NCI-H2227 (cell line): ENCODE results near the gene KLHL2.
"Not testable (repeated sequence)": the region's sequence is repeated elsewhere in the genome, so short reads cannot be mapped to it uniquely, and the experiment has no call there.

Source experiments
- DNase-seq: peaks from one replicate; lab custom pipeline; 2025; ENCODE audit not compliant: unreplicated experiment; lab: John Stamatoyannopoulos, UW

KLHL2 gene

GRCh38 chr4:165232623-165233433, 25.5 kb downstream of the KLHL2 start:
- not testable (repeated sequence) for DNase-seq

DNA sequence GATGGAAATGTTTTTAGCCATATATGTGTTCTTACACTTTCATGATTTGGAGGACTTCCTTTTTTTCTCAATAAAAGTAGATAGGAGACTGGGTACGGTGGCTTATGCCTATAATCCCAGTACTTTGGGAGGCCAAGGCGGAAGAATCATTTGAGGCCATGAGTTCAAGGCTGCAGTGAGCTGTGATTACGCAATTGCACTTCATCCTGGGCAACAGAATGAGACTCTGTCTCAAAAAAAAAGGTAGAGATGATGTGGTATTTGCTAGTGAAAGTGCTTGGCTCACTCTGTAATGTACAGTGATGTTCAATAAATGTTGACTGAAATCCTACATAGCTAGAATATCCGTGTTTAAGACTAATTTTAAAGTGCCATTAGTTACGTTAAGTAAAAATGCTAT, 27.4 kb downstream of the KLHL2 start:
- no peak for DNase-seq

- DNase-seq, result not testable (repeated sequence)
These were observed 29.5 kb downstream of the KLHL2 start for GRCh38 chr4:165236852-165237251.

DNA sequence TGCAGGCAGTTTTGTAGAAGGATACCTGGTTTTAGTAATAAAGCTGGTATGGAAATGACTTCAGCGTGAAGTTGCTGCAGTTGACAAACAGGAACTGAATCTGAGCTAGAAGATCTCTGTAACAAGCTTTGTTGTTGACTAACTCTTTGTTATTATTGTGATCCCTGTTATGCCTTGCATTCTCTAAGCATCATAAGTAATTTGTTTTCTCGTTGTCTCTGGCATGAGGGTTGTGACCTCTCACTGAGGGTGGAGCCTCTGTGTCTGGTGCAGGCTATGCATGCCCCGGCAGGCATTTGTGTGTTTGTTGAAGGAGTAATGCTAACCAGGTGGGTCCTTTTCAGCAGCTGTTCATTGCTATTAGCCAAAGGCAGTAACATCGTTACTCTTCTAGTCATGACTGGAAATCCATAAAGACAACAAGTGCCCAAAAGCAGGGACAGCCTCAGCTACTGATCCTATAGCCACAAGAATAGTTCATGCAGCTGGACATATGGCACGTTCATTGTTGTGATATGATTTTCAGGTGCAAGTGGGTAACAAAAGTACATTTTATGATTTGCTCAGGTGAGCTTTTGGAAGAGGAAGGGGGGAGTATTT, 30.8 kb downstream of the KLHL2 start:
- DNase-seq, result not testable (repeated sequence)

GRCh38 chr4:165240761-165241160, 33.4 kb downstream of the KLHL2 start:
- not testable (repeated sequence) for DNase-seq

GRCh38 chr4:165244148-165244547, 36.8 kb downstream of the KLHL2 start:
- not testable (repeated sequence) for DNase-seq

DNA sequence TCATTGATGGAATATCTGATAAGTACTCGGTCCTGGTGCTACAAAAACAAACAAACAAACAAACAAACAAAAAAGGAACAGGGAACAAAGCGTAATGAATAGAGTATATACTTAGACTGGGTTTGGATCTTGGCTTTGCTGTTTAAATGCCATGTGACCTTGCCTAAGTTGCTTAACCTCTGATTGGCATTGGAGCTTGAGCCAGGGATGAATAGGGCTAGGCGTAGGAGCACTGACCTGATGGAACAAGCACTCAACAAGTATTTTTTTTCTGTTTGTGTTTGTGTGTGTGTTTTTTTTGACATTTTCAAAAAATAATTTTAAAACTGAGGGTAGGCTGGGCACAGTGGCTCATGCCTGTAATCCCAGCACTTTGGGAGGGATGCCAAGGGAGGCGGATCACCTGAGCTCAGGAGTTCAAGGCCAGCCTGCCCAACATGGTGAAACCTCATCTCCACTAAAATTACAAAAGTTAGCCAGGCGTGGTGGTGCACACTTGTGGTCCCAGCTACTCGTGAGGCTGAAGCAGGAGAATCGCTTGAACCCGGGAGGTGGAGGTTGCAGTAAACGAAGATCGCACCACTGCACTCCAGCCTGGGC, 37.3 kb downstream of the KLHL2 start:
- not testable (repeated sequence) for DNase-seq

GRCh38 chr4:165248102-165248501, 40.7 kb downstream of the KLHL2 start:
- no peak for DNase-seq

GRCh38 chr4:165248904-165249303, 41.5 kb downstream of the KLHL2 start:
- DNase-seq, result not testable (repeated sequence)

GRCh38 chr4:165254771-165255170, 47.4 kb downstream of the KLHL2 start:
- DNase-seq, result not testable (repeated sequence)

GRCh38 chr4:165255439-165255838, 48.1 kb downstream of the KLHL2 start:
- DNase-seq, result not testable (repeated sequence)

GRCh38 chr4:165256074-165256659, 48.8 kb downstream of the KLHL2 start:
- DNase-seq, result not testable (repeated sequence)

DNA sequence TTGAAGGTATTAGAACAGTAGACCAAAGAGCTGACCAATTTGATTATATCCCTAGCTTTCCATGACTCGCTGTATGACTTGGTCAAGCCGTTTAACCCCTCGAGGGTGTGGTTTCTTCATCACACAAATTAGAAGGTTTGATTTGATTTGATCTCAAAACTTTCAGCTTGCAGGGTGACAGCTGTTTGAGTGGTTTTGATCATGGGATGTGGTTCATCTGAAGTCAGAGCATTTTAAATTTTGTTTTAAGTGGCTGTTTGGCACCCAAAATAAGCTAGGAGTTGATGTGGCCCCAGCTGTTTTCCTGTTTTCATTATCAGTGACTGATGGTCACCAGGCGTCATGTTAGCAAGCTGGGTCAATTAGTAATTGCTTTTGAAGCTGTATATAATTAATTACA, 52.4 kb downstream of the KLHL2 start:
- DNase-seq, result not testable (repeated sequence)

DNA sequence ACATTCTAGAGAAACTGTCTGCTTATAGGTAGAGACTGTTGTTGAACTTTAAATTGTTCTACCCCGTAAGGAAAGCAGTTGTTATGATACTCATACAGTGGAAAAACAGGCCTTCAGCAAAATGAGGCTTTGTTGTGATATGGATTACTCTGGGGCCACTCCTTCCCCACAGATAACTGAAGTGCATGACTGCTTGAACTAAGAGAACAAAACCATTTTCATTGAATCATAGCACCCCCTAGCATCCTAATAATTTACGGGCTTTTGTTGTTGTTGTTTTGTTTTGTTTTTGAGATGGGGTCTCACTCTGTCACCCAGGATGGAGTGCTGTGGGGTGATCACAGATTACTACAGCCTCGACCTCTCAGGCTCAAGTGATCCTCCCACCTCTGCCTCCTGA, 54.9 kb downstream of the KLHL2 start:
- not testable (repeated sequence) for DNase-seq

- DNase-seq, result not testable (repeated sequence)
These were observed 56.1 kb downstream of the KLHL2 start for GRCh38 chr4:165263466-165263865.

GRCh38 chr4:165269931-165270330, 62.6 kb downstream of the KLHL2 start:
- DNase-seq, result not testable (repeated sequence)

- not testable (repeated sequence) for DNase-seq
These were observed 66.1 kb downstream of the KLHL2 start for GRCh38 chr4:165273443-165273842.

DNA sequence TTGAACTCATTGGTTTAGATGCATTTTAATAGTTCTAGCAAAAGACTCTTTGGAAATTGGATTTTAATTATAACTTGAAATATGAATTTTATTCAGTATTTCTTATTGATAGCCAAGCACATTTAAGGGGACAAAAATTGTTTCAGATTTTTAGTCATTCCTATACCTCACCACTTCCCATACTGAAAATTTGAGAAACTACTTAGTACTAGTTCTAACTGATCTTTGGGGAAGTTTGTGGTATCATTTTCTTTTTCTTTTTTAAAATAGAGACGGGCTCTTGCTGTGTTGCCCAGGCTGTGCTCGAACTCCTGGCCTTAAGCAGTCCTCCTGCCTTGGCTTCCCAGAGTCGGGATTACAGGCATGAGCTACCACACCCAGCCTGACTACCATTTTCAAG, 68.0 kb downstream of the KLHL2 start:
- not testable (repeated sequence) for DNase-seq

- DNase-seq, result not testable (repeated sequence)
These were observed 72.2 kb downstream of the KLHL2 start for GRCh38 chr4:165279531-165279930.

DNA sequence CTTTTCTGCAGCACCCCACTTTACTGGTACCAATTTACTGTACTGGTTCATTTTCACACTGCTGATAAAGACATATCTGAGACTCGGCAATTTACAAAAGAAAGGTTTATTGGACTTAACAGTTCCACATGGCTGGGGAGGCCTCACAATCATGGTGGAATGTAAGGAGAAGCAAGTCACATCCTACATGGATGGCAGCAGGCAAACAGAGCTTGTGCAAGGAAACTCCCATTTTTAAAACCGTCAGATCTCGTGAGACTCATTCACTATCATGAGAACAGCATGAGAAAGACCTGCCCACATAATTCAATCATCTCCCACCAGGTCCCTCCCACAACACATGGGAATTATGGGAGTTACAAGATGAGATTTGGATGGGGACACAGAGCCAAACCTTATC, 77.3 kb downstream of the KLHL2 start:
- DNase-seq, result not testable (repeated sequence)

DNA sequence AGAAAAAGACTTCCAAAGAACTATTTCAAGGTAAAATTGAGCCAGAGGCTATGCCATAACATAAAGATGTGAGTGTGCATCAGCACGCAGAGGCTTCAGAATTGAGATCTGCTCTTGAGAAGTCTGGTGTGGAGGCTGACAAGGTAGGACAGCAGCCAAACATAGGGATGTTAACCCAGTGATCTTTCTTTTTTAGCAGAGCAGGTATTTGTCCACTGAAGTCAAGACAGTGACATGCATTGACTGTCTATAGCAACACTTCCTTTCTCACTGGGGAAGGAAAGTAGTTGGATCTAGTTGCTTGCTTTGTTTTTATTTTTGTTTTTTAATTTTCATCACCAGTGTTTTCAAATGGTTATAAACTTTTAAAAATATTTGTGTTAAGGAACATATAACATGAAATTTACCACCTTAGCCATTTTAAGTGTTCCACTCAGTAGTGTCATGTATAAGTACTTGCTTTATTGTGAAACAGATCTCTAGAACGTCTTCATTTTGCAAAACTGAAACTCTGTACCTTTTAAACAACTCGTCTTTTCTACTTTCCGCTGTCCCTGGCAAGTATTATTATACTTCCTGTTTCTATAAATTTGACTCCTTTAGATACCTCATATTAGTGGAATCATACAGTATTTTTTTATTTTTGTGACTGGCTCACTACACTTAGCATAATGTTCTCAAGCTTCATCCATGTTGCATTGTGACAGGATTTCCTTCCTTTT, 79.4 kb downstream of the KLHL2 start:
- not testable (repeated sequence) for DNase-seq
